Measurements from ENCODE around the gene SPACDR.

SPACDR gene

DNA sequence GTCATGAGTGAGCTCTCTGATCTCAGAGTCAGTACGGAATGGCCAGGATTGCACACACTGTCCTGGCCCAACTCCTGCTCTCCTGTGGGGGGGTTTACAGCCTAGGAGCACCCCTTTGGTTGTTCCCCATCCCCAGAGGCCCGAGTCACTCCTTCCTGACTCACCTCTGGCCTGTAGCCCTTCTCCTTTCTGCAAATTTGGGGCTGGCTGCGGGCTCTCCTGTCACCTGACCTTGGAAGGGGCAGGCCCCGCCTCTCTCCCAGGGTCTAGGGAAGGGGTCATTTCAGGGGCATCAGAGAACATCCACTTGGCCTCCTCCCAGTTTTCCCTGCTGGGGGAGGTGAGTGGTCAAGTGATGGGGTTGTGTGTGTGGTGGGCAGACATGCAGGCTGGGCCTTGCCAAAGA, 21.4 kb upstream of the SPACDR start:
- DNase-seq (ENCODE audit: low spot score): no peak

DNA sequence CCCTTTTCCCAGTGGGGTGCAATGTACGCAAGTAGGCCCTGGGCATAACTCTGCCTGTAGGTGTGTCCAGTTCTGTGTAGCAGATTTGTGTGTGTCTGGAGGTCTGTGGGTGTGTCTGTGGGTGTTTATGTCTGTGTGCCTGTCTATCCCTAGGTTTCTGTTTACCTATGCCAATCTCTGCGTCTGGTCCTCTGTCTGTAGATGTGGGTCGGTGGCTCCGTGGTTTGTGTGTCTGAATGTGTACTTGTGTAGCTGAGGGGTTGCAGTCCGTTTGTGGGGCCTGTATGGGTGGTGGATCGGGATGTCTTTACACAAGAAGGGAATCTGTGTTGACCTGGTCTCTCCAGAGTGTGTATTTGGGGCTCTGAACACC, 20.6 kb upstream of the SPACDR start:
- DNase-seq (ENCODE audit: low spot score): no peak

DNA sequence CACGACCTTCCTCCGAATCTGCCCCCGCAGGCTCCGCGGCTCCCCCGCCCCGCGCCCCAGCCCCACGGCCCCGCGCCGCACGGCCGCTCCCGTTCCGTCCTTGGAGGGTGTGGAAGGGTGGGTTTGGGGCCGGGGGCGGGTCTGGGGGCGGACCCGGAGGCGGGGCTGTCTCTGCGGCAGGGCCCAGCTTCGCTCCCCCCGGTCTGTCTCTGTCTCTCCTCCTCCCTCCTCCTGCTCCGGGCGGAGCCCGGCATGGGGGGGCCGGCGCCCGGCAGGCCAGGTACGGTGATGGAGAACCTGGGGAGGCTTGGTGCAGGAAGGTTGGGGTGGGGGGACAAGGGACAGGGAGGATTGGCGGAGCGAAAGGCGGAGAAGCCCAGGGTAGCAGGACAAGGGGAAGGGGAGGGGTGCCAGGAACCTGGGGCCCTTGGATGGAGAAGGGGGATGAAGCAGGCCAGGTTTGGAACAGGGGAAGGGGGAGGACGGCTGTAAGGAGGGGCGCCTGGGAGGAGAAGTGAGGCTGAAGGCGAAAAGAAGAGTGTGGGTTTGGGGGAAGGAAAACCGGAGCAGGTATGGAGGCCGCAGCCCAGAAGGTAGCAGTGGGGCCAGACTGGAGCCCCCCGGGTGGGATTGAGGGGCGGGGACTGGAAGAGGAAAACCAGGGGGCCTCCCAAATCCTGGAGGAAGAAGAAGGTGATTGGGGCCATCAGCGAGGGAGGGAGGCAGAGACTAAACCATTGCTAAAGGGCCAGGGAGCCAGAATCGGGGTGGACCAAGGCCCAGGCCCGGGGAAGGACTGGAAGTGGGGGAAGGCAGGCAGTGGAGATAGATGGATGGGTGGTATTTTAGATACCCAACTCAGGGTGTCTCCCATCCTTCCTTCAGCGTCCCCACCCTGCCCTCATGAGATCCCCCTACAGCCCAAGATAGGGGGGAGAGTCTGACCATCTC, 19.9 kb upstream of the SPACDR start, which contains the start of gene NYAP1:
Gene NYAP1, plus strand, starts transcription at position 206 of the 951 bp plus-strand sequence. CDS start 1,385 bp downstream, outside the sequence.
- DNase-seq (ENCODE audit: low spot score): peak; percentile 61

DNA sequence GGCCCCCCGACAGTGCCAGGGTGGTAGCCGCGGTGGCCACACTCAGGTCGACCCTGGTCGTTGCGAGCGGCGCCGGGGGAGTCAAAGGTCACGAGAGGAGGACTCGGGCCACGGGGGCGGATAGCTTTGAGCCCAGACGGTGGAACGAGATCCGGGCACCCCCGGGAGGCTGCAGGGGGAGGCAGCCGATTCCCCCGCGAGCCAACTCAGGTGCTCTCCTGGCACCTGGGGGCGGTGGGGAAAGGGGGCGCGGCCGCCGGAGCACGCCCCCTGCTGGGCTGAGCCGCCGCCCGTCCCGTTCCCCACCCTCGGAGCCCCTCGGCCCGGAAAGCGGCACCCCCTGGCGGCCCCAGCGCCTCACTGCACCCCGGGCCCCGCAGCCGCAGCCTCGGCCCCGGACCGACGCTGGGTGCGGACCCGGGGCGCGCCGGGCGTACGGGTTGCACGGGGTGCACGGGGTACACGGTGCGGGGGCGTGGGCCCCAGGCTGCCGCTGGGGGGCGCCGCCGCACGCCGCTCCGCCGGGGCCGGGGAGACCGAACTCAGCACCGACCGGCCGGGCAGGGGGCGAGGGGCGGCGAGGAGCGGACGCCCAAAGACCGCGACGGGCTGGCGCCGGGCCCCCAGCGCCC, 19.1 kb upstream of the SPACDR start:
- DNase-seq (ENCODE audit: low spot score): no peak

DNA sequence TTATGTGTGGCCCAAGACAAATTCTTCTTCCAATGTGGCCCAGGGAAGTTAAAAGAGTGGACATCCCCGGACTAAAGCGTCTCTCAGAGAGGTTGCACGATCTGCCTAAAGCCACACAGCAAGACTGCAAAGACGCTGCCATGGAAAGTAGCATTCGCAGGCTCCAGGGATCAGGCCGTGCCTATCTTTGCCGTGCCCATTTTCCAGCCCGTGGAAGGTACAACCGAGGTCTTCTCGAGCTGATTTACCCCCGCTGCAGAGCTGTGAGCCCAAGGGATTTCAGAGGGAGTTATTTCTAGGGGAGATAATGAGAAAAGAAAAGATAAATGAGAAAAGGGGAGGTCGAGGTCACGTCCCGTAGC, 18.6 kb upstream of the SPACDR start:
- DNase-seq (ENCODE audit: low spot score): no peak

DNA sequence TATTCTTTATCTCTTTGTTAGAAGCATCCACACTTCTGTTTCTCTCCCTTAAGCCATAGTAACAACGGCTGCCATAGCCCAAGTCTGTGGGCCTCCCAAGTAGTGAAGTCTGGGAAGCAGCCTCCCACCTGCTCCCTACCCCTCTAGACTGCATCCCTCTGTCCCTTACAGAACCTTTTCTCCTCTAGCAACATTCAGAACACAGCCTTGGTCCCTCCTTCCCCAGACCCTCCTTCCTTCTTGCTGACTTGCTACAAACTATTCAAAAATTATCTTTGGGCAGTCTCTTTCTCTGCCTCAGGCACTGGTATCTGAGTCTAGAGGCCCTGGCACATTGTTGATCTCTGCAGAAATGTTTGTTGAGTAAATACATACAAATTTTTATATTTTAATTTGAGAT, 17.4 kb upstream of the SPACDR start:
- DNase-seq (ENCODE audit: low spot score): no peak

DNA sequence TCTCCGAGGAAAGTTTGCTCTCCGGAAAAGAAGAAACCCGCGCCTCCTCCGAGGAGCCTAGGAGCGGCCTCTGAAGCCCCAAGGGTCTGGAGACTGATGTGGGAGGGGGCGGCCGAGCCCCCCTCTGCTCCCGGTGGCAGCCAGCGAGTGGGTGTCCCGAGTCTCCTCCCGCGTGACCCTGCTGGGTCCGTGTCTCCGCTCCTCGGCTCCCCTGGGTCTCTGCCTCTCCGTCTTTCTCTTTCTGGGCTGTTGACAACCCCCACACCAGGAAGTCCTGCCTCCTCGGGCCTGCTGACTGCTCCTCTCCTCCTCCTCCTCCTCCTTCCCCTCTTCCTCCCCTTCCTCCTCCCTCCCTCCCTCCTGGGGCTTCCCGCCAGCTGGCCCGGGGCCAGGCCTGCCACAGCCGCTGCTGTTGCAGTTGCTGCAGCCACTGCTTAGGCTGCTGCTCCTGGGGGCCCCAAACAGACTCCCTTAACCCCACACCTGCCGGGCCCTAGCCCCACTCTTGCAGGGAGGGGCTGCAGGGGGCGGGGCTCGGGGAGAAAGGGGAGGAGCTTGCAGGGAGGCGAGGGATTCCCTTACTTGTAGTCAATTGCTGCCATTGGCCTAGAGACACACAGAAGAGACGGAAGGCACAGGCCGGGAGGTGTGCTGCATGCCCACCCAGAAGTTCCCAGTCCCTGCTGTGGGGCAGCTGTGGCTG, 15.0 kb upstream of the SPACDR start, which contains the start of gene TSC22D4:
Gene TSC22D4, minus strand, starts transcription at position 257 of the 703 bp plus-strand sequence. CDS start 1,176 bp downstream, outside the sequence.
- peak; percentile 98 for DNase-seq (ENCODE audit: low spot score)

DNA sequence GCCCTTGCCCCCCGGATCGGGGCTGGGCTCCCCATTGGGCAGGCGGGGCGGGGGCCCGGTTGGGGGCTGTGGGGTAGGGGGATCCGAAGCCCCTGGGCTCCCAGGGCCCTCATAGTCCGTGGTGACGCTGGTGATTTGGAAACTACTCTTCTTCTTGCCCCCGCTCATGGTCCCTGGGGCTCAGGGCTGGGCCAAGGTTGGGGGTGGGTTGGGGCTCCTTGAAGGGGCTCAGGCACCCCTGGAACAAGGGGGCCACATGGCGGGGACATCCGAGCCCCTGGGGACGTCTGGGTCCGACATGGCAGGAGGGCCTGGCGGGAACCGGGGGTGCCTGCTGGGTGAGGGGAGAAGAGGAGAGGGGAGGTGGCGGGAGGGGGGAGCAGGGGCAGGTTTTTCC, 13.8 kb upstream of the SPACDR start:
- DNase-seq (ENCODE audit: low spot score): no peak

DNA sequence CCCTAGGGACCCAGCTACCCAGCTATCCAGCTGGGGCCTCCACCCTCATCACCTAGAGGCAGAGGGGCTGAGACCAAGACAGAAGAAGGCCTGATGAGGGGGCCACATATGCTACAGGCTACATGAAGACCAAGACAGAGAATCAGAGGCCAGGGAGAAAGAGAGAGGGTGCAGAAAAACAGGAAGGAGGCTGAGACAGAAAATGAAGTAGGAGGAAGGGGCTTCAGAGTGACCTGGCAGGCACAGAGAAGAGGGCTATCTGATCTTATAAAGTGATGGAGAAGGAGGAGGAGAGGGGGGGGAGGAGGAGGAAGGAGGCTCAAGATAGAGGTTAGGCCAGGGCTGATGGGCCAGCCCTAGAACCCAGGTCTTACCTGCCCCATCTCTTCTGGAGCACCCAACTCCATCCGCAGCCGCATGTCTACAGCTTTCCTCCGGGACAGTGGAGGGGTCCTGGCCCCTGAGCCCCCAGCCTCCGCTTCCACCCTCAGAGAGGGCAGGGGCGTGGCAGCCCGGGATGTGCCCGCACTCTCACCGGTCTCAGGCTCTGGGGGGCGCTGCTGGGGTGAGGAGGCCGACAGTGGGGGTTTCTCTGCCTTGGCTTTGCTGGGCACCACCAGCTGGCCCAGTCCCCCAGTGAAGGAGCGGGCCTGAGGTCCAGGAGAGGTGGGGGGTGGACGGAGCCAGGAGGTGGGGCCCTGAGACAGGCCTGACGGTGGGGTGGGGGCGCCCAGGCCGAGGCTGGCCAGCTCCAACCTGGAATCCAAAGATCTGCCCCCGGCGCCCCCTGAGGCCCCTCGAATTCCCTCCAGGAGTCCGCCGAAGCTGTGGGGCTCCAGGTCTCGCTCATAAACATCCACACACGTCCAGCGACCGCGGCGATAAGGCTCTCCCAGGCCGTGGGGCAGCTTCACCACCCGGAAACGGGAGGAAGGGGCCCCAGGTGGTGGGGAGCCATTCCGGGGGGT, 13.1 kb upstream of the SPACDR start:
- no peak for DNase-seq (ENCODE audit: low spot score)

DNA sequence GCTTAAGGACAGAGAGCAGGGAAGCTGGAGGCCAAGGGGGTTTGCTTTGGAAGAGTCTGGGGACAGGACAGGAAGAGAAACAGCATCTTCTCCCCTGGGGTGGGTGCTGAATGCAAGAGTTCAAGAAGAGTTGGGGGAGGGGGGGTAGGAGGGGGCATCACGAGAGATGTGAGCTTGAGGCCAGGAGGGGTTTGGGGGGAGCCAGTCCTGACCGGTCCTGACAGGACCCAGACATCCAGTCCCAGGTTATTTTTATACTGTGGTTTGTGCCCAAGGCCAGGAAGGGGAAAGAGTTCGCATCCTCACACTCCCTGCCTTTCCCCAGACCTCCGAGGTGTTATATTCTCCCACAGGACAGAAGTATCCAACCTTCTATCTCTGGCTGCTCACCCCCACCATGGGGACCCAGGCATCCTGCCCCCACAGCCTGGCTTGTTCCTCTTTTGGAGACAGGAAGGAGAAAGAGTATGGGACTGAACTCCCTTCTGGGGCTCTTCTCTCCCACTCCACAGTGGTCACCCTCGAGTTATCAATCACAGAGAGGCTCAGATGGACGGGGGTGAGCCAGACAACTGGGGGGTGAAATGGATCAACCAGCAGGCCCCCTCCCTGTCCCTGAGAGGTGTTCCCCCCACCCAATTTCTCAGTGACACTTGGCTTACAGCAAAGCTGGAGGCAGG, 12.2 kb upstream of the SPACDR start:
- no peak for DNase-seq (ENCODE audit: low spot score)

DNA sequence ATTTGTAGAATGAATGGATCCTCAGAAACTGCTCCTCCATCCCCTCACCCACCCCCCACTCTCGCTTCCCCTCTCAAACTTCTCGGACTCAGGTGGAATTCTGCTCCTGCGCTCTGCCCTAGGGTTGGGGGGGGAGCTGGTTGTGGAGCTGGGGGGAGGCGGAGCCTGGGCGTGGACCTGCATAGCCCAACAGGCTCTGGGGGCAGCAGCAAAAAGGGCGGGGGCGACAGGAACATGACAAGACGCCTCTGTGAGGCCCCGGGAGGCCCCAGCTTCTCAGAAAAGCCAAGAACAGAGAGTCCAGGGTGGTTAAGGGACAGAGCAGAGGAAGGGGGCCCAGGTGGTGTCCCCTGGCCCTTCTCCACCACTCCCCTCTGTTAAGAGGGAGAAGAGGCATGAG, 11.5 kb upstream of the SPACDR start:
- DNase-seq (ENCODE audit: low spot score): no peak

DNA sequence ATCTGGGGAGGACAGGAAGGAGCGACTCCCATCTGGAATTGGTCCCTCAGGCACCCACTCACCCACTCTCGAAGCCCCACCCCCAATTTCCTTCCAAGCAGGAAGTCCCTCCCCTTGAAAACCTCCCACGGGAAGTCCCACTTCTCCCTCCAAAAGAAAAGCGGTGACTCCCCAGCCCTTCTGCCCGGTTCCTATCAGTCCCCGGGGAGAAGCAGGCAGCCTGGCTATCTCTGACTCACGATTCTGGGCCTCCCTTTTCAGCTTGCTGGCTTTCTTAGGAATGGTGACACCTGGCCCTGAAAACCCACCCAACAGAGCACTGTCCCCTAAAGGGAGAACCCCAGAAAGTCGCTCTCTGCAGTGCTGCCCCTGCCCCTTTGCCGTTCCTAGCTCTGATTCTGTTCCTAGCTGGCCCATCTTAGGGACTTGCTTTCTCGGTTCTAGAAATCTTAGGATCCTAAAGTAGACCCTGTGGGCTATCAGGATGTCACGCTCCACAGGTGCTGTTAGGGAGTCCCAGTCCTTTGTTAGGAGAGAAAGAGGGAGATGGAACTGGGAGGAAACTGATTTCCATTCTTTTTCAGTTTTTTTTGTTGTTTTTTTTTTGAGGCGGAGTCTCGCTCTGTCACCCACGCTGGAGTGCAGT, 8.9 kb upstream of the SPACDR start:
- no peak for DNase-seq (ENCODE audit: low spot score)

DNA sequence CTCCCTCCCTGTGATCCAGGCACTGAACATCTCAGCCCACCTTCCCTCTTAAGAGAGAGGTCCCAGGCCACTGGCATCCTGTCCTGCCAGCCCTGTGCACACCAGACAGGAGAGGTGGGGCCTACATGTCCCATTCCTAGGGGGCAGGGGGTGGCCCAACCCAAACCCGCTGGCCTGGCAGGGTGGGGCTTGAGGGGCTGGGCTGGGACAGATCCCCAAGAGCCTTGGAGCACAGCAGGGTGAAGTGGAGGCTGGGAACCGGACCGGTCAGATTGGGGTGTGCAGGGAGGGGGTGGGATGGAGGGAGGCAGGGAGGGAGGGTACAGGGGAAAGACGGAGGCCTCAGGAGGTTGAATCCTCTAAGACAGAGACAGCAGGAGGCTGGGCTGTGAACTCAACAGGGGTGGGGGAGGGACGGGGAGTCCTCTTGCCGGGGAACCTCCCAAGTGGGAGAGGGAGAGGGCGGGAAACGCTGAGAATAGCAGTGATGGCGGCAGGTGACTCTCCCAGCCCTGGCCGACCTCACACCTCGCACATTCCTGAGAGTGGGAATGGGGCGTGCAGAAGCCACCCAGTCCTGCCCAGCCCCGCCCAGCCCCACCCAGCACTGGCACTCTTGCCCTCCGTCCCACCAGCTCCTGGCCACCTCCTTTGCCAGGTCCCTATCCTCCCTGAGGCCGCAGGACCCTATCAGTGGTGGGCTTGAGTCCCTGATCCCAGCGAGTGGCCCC, 8.2 kb upstream of the SPACDR start:
- no peak for DNase-seq (ENCODE audit: low spot score)

DNA sequence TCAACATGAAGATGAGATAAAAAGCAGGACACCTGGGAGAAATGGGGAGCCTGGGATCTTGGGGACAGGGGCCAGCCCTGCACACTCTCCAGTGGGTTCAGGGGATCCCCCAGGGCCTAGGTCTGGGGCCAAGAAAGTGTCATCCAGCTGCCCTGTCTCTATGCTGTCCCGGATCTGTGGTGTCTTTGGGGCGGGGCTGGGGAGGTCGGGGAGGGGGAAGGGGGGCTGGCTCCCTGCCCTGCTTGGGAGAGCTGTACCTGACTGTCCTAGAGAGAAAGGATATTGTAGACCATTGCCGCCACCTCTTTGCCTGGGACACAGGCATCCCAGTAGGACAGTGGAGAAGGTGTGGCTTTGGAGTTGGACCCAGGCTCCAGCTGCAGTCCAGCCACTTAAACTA, 7.0 kb upstream of the SPACDR start:
- DNase-seq (ENCODE audit: low spot score): no peak

DNA sequence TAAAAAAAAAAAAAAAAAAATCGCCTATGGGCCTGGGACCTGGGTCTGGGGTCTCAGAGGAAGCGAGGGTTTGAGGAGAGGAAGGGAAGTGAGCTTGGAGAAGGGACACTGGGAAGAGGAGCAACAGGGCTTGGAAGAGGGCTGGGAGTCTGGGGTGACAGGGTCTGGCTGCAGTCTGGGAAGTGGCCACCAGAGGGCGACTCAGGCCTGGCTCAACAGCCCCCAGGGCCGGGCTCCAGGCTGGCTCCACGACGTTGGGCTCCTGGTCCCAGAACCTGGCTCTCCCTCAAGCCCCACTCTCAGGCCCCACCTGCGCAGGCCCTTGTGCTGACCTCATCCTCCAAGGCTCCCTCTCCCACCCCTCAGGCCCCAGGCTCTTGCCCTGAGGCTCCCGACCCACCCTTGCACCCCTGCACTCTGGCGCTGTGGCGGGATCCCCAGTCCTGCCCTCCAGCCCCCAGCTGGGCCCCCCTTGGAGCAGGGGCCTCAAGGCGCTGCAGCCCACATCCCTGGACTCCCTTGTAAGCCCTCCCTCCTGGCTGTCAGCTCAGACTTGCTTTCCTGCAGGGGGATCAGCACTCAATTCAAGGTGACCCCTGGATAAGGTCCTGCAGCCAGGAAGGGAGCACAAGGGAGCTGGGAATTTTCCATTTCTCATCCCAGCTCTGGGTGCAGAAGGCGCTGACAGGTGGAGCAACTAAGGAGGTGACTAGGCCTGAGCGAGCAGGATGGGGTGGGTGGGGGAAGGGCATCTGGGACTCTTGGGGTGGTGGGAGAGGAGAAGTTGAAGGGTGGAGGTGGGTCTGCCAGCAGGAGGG, 5.4 kb upstream of the SPACDR start:
- DNase-seq (ENCODE audit: low spot score): peak; percentile 76

DNA sequence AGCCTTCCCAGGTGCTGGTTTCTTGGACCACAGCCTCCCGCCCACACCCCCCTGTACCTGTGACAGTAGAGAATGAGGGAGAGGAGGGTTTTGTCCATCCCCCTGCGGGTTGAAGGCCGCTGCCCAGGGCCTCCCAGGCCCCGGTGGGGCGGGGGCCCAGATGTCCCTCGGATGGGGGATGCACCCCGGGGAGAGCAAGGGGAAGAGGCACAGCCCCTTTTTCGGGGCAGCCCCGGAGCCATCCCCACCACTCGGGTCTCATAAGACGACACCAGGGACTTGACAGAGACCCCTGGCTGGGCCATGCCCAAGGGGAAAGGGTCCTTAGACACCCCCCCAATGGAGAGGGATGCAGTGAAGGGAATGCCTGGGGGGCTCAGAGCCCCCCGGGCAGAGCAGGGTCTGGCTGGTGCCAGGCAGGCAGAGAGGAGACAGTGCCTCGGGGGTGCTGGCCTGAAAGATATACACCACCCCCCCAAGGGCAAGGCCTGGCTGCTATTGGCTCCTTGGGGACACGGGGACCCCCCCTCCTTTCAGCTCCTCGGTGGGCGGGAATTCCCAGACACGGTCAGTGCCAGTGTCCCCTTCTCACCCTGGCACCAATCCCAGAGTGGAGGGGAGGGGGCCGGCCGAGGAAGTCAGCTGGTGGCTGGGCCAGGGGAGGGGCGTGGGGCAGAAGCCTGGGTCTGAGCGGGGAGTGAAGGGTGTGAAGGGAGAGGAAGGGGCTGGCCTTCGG, 3.7 kb upstream of the SPACDR start:
- no peak for DNase-seq (ENCODE audit: low spot score)
